GM12878 (cell line): ENCODE data around the gene ORM2. TPM values are rescaled to one million over a fixed set of nuclear protein-coding genes. Genes with fewer than 3 reads are reported as not detected.

Experiments
- ATAC-seq: fragments of 200-7000 bp; cut with Tn5 transposase; 3 replicates; pipeline ENCODE4 v1.9.1; 2020; ENCODE audit warnings: mild to moderate bottlenecking, moderate library complexity
- BruUV-seq: library from RNA; stranded (reverse); fragments of 400-500 nt; replicated peaks from 2 replicates; lab custom pipeline; 2021; lab: Mats Ljungman, UMichigan
- CTCF ChIA-PET: fragments of 300-600 bp; sonication (Branson Sonifier 250); formaldehyde crosslinking; extraction: SDS; loops from one replicate; lab custom pipeline; 2021; ENCODE audit warnings: inconsistent platforms; lab: Yijun Ruan, JAX
- POLR2A ChIA-PET: fragments of 350-600 bp; formaldehyde crosslinking; extraction: SDS; loops from one replicate; lab custom pipeline; 2021; ENCODE audit warnings: inconsistent platforms; lab: Charles Lee
- RAD21 ChIA-PET: fragments of 300-600 bp; sonication (Branson Sonifier 250); formaldehyde crosslinking; loops from one replicate; lab custom pipeline; 2023; ENCODE audit warnings: antibody characterized with exemption; ENCODE audit not compliant: unreplicated experiment; lab: Charles Lee
- SMC1A ChIA-PET: fragments of 300-600 bp; sonication (Branson Sonifier 250); formaldehyde crosslinking; loops from one replicate; lab custom pipeline; 2023; ENCODE audit not compliant: unreplicated experiment, uncharacterized antibody; lab: Charles Lee
- DNase-seq: peaks from one replicate; pipeline ENCODE4 v3.0.0-alpha.2; 2011; ENCODE audit warnings: low read depth, low spot score
- FAIRE-seq: peaks from 3 replicates; lab custom pipeline; 2011; peaks lifted over from hg19 to GRCh38; lab: Jason Lieb, UNC
- H2AFZ ChIP-seq: 2 replicates; pipeline ENCODE4 v1.6.0; 2011; ENCODE audit warnings: low read depth, low read length, control low read depth; ENCODE audit not compliant: control insufficient read depth
- H3K27ac ChIP-seq: 2 replicates; pipeline ENCODE4 v1.5.1; 2011; ENCODE audit warnings: control low read depth; ENCODE audit not compliant: control insufficient read depth, insufficient read depth
- H3K27me3 ChIP-seq, 2 experiments: replicated peaks in 1 of 2; 2 replicates each; pipeline versions ENCODE4 v1.6.0 to v1.6.1; 2011; ENCODE audit warnings: low read length in 1 of 2; ENCODE audit not compliant: control insufficient read depth in 2 of 2, insufficient read depth in 2 of 2
- H3K36me3 ChIP-seq, 2 experiments: 2 replicates each; pipeline ENCODE4 v1.5.1; 2011; ENCODE audit warnings: low read length in 1 of 2; ENCODE audit not compliant: control insufficient read depth in 2 of 2, insufficient read depth in 2 of 2
- H3K4me1 ChIP-seq: 2 replicates; pipeline ENCODE4 v1.6.1; 2011; ENCODE audit warnings: mild to moderate bottlenecking, low read length, moderate library complexity, mixed read lengths; ENCODE audit not compliant: control insufficient read depth, insufficient read depth
- H3K4me2 ChIP-seq: 2 replicates; pipeline ENCODE4 v1.6.0; 2011; ENCODE audit warnings: control low read depth; ENCODE audit not compliant: control insufficient read depth, insufficient read depth
- H3K4me3 ChIP-seq: fragments of 200-600 bp; sonication (generic); 2 replicates; pipeline ENCODE4 v1.5.1; 2016
- H3K79me2 ChIP-seq: 2 replicates; pipeline ENCODE4 v1.6.0; 2011; ENCODE audit warnings: low read length; ENCODE audit not compliant: control insufficient read depth, insufficient read depth
- H3K9ac ChIP-seq: 2 replicates; pipeline ENCODE4 v1.8.0; 2011; ENCODE audit warnings: low read length, control low read depth, mixed read lengths; ENCODE audit not compliant: control insufficient read depth, insufficient read depth
- H3K9me3 ChIP-seq: replicated peaks from 3 replicates; pipeline ENCODE4 v1.5.1; 2011; ENCODE audit warnings: mild to moderate bottlenecking, low read length; ENCODE audit not compliant: control insufficient read depth, insufficient read depth
- H4K20me1 ChIP-seq: 2 replicates; pipeline ENCODE4 v1.6.0; 2011; ENCODE audit not compliant: control insufficient read depth, insufficient read depth
- BCL11A ChIP-seq: IDR thresholded peaks from 2 replicates; pipeline ENCODE4 v1.6.1; 2011; ENCODE audit warnings: low read depth, low read length
- BMI1 ChIP-seq: fragments of 450-650 bp; IDR thresholded peaks from 2 replicates; pipeline ENCODE4 v1.6.1; 2016; ENCODE audit warnings: mild to moderate bottlenecking, moderate library complexity, borderline replicate concordance
- ESRRA ChIP-seq: IDR thresholded peaks from 2 replicates; pipeline ENCODE4 v1.6.1; 2012; ENCODE audit warnings: mild to moderate bottlenecking, low read length, improper control_type of control experiment
- FOXM1 ChIP-seq: IDR thresholded peaks from 2 replicates; pipeline ENCODE4 v1.6.1; 2012; ENCODE audit warnings: low read depth, mild to moderate bottlenecking, inconsistent platforms, low read length, moderate library complexity
- IKZF2 ChIP-seq, 2 experiments: fragments of 450-650 bp; IDR thresholded peaks; 2 replicates each; pipeline ENCODE4 v1.6.1; 2017; ENCODE audit warnings: mild to moderate bottlenecking in 2 of 2, moderate library complexity in 2 of 2
- JUND ChIP-seq: IDR thresholded peaks from 2 replicates; pipeline ENCODE4 v1.6.1; 2012; ENCODE audit warnings: low read depth, mild to moderate bottlenecking, low read length, improper control_type of control experiment, moderate library complexity
- POU2F2 ChIP-seq: IDR thresholded peaks from 3 replicates; pipeline ENCODE4 v1.6.1; 2011; ENCODE audit warnings: low read depth, mild to moderate bottlenecking, low read length, borderline replicate concordance
- RAD21 ChIP-seq: IDR thresholded peaks from 2 replicates; pipeline ENCODE4 v1.6.1; 2011; ENCODE audit warnings: mild to moderate bottlenecking, low read depth, low read length, moderate library complexity; ENCODE audit not compliant: insufficient read depth
- SIX5 ChIP-seq: IDR thresholded peaks from 2 replicates; pipeline ENCODE4 v1.6.1; 2011; ENCODE audit warnings: mild to moderate bottlenecking, low read depth, low read length, moderate library complexity; ENCODE audit not compliant: severe bottlenecking
- SRF ChIP-seq, 2 experiments: IDR thresholded peaks; 2 replicates each; pipeline ENCODE4 v1.6.1; 2011; ENCODE audit warnings: low read depth in 2 of 2, low read length in 2 of 2, mild to moderate bottlenecking in 1 of 2, moderate library complexity in 1 of 2
- SUPT20H ChIP-seq: IDR thresholded peaks from 2 replicates; pipeline ENCODE4 v1.6.1; 2011; ENCODE audit warnings: low read depth, mild to moderate bottlenecking, low read length, moderate library complexity, borderline replicate concordance; ENCODE audit not compliant: control insufficient read depth
- TBL1XR1 ChIP-seq: IDR thresholded peaks from 2 replicates; pipeline ENCODE4 v1.6.1; 2012; ENCODE audit warnings: low read depth, low read length, improper control_type of control experiment
- TCF3 ChIP-seq: IDR thresholded peaks from 2 replicates; pipeline ENCODE4 v1.6.1; 2012; ENCODE audit warnings: low read depth, mild to moderate bottlenecking, low read length, borderline replicate concordance; ENCODE audit not compliant: insufficient read depth
- ZBED1 ChIP-seq: IDR thresholded peaks from 2 replicates; pipeline ENCODE4 v1.6.1; 2016; ENCODE audit warnings: borderline replicate concordance
- ZNF217 ChIP-seq: fragments of 450-650 bp; IDR thresholded peaks from 2 replicates; pipeline ENCODE4 v1.6.1; 2017; ENCODE audit warnings: antibody characterized with exemption, mild to moderate bottlenecking
- WGBS: methylation state at CpG from one replicate; pipeline ENCODE4 v1.1.6; 2016; ENCODE audit warnings: low lambda C conversion rate; ENCODE audit not compliant: insufficient replicate concordance, insufficient coverage; ENCODE audit errors: missing lambda C conversion rate; 5-methylcytosine and 5-hydroxymethylcytosine counted together
- in situ Hi-C: fragments of 300-500 bp; cut with MboI; formaldehyde crosslinking; loops from 9 replicates; pipeline ENCODE4 v1.14.3; 2018; ENCODE audit warnings: mixed read lengths
- intact Hi-C: fragments of 100-400 bp; cut with micrococcal nuclease; formaldehyde crosslinking; loops from one replicate; pipeline ENCODE4 v1.14.2; 2022; ENCODE audit not compliant: unreplicated experiment
- polyA plus RNA-seq, 11 experiments: library from polyadenylated mRNA; depleted of rRNA in 4 of 11; unstranded in 6 of 11; stranded (reverse) in 5 of 11; fragments of >200 nt; fragmentation: Nextera tagmentation in 4 of 11; fragmentation: Illumina TruSeq in 1 of 11; extraction: Ambion mirVana in 4 of 11; extraction: Trizol in 1 of 11; gene quantifications; 1 replicate in 1 of 11; 2 replicates in 10 of 11; pipeline versions ENCODE4 v1.2.1 to v1.2.3, GENCODE V29; 2011 to 2016; ENCODE audit warnings: inconsistent platforms in 2 of 11, missing spikeins in 2 of 11, low read depth in 1 of 11
- total RNA-seq, 4 experiments: library from RNA; depleted of rRNA in 3 of 4; stranded (reverse); fragments of >200 nt in 3 of 4; fragmentation: Illumina TruSeq in 1 of 4; extraction: Trizol in 1 of 4; gene quantifications; 2 replicates each; pipeline versions ENCODE4 v1.2.1 to v1.2.3, GENCODE V29; 2013 to 2021
- TF ChIP-seq, protein P1 (sequence below): fragments of 150-350 bp; IDR thresholded peaks from 2 replicates; pipeline ENCODE4 v1.6.1; 2014; ENCODE audit warnings: mild to moderate bottlenecking, low read depth, low read length

The ORM2 gene
- total and polyA plus RNA-seq, 10 of the 15 experiments (the other 5 are each of a cell fraction or from before 2014, with no cell fraction given): 0.64 TPM; not detected in 9

DNA sequence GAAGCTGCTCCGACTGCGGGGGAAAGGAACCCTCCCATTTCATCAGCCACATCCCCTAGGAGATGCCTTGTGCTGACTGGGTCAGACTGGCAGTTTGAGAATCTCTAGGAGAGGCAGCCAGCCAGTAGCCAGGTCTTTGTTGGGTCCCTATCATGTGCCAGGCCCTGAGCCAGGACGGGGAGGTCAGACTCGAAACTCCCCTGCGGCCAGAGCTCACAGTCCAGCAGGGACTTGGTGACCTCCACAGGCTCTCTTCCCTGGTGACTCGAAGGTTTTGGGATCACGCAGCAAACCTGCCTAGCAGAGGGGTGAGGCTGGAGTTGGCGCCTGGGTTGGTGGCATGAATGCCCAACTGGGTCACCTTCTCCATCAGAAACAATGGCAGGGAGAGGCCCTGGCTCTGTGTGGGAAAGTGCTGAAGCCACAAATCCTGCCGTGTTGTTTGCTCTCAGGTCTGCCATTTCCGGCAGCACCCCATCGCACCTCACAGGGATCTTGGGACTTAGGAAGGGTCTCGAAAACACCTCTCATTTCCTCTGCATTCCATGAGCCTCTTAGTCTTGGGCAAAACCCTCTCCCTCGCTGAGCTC, 21.2 kb upstream of the ORM2 start:
- Histone ChIP-seq H3K4me3 (no peak overlapping the region), H3K9me3 (no peaks in the 10 kb centered on the region), H4K20me1 (0 out of 2 replicates have a peak, but pooled peaks cover 3% of the 10 kb centered on the region), H3K9ac (no peak overlapping the region), H3K27me3 (peaks cover 0 to 2% of the 10 kb centered on the region in 2 experiments; a peak in 3 of 4 replicates), H2AFZ (no peak overlapping the region), H3K36me3 (no peaks in the 10 kb centered on the region), H3K27ac (no peak overlapping the region), H3K4me1 (no peaks in the 10 kb centered on the region), H3K4me2 (no peak overlapping the region), H3K79me2 (no peaks in the 10 kb centered on the region)
- no peak for ATAC-seq
- SMC1A ChIA-PET: no interaction called here
- CTCF ChIA-PET: no interaction called here
- no TSS peak for BruUV-seq
- no peak for TF ChIP-seq ZNF217
- TF ChIP-seq FOXM1: no peak
- no peak for TF ChIP-seq SIX5
- TF ChIP-seq ESRRA: no peak
- TF ChIP-seq ZBED1: no peak
- no peak for TF ChIP-seq JUND
- TF ChIP-seq, protein P1, sequence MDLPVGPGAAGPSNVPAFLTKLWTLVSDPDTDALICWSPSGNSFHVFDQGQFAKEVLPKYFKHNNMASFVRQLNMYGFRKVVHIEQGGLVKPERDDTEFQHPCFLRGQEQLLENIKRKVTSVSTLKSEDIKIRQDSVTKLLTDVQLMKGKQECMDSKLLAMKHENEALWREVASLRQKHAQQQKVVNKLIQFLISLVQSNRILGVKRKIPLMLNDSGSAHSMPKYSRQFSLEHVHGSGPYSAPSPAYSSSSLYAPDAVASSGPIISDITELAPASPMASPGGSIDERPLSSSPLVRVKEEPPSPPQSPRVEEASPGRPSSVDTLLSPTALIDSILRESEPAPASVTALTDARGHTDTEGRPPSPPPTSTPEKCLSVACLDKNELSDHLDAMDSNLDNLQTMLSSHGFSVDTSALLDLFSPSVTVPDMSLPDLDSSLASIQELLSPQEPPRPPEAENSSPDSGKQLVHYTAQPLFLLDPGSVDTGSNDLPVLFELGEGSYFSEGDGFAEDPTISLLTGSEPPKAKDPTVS: no peak
- no peak for TF ChIP-seq BCL11A
- no peak for TF ChIP-seq SRF (IDR thresholded peaks at IDR 0.05; ENCODE audit: low read depth in 2 of 2, low read length in 2 of 2)
- TF ChIP-seq BMI1: no peak
- TF ChIP-seq POU2F2: no peak
- TF ChIP-seq TCF3: no peak
- no peak for TF ChIP-seq IKZF2 (IDR thresholded peaks at IDR 0.05)
- no peak for TF ChIP-seq TBL1XR1
- no peak for TF ChIP-seq RAD21
- no peak for TF ChIP-seq SUPT20H
- no peak for FAIRE-seq
- in situ Hi-C loops: no loop called here
- RAD21 ChIA-PET: interaction anchor here (1.1 kb wide), 1 partner anchor 18 kb away, joined by 4 read pairs; no protein-coding TSS in a partner anchor
- intact Hi-C loops: no loop called here
- 39% methylated on average over 13 of the region's 13 CpGs for WGBS
- no peak for DNase-seq
- POLR2A ChIA-PET: no interaction called here
